Mucosa of gallbladder (tissue), 1 donor: Measurements from ENCODE around the gene PAN3. TPM values are rescaled to one million over a fixed set of nuclear protein-coding genes. Genes with fewer than 3 reads are reported as not detected.

ENCODE experiments used
- DNase-seq: peaks from one replicate; pipeline ENCODE4 v3.0.0-alpha.2; 2020; ENCODE audit warnings: low spot score
- total RNA-seq: library from RNA; stranded (reverse); gene quantifications from one replicate; pipeline ENCODE4 v1.2.1, GENCODE V29; 2021
- donor health status: DM: no; HTN: no; CAD: no.

PAN3 gene
- total RNA-seq, 1 donor from 2014 or later = 36.1 TPM

DNA sequence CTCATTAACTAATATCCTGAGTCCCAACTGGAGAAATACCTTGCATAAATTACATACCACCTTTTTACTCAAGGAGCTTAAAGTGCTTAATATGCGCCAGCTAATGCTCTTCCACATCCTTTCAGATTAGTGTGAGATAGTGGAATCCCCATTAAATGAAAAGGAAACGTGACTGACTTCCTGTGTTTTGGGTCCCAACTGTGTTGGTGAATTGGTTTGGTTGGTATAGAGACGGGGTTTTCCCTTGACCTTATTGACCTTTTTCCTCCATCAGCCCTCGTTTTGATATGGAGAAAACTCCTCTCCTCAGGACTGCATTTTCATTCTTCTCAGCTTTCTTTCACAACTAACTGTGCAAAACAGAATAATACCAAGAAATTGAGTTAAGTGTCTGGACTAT, 163.5 kb downstream of the PAN3 start:
- DNase-seq = no peak

DNA sequence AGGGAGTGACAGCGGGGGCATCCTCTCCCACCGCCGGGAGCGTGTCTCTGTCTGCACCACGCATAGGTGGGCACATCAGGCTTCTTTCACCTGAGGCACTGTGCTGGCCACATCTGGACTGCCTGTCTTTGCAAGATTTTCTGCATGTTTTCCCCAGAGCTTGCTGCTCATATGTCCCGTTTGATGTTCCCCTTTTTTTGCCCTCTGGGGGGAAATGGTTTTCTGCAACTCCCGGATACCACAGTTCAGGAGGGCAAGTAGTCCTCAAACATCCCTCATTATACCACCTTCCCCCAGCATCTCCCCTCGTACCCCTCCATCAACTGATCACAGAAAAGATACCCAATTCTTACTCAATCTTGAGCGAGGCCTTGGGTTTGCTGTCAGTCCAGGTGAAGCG, 168.0 kb downstream of the PAN3 start:
- DNase-seq = no peak

DNA sequence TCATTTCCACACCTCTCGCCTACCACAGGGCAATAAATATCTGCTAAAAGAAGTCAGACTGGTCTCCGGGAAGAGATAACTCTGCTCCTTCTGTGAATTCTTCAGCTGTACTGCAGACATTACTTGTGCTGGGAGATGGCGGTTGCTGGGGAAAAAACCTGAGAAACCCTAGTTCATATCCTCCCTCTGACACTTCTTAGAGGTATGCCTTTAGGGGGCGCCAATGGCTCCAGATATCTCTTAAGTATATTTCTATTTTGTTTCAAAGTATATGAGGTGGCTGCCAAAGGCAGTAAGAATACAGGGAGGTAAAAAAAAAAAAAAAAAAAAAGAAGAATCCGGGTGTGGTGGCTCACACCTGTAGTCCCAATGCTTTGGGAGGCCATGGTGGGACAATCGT, 175.2 kb downstream of the PAN3 start:
- DNase-seq = no peak

DNA sequence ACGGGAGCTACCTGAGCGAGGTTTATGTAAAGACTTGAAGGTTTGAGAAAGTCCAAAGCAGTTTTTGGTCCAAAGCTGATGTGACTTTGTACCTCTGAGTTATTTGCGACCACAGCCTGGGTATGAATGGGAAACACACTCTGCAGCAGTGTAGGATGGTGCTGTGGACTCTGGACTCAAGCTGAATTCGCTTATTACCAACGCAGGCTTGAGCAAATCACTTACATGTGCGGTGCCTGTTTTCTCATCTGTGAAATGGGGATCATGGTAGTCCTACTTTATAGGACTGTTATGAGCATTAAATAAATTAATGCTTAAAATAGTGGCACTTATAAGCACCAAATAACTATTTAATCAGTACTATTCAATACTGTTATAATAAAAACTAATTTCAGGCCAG, 176.5 kb downstream of the PAN3 start:
- no peak for DNase-seq

DNA sequence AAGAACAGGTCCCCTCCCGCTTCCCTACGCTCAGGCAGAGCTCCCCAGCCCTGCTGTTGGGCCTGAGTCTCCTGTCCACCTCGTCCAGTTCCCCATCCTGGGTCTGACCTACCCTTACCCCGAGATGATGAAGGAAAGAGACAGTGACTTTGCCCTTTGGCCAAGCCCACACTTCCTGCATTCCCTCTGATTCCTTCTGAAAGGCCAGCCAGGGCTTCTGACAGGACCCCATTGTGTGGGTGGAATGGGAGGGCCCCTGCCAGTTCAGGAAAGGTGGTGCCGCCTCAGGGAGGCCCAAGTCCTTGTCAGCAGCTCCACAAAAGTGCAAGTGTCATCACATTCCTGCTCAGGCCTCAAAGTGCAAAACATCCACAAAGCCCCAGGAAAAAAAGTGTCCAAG, 177.8 kb downstream of the PAN3 start:
- no peak for DNase-seq

DNA sequence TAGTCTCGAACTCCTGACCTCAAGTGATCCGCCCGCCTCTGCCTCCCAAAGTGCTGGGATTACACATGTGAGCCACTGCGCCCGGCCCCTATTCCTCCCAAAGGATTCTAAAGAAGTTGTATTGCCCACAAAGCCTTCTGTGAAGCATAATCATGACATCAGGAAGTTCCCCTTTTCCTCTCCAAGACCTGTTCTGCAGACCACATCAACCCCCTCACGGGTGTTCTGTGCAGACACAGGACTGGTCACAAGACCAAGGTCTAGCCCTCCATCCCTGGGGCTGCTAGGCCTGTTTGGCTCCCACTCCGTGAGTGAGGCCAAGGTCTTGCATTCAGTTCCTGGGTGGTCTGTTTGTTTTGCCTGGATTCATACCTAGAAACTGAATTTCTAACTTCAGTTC, 178.5 kb downstream of the PAN3 start:
- DNase-seq = no peak

DNA sequence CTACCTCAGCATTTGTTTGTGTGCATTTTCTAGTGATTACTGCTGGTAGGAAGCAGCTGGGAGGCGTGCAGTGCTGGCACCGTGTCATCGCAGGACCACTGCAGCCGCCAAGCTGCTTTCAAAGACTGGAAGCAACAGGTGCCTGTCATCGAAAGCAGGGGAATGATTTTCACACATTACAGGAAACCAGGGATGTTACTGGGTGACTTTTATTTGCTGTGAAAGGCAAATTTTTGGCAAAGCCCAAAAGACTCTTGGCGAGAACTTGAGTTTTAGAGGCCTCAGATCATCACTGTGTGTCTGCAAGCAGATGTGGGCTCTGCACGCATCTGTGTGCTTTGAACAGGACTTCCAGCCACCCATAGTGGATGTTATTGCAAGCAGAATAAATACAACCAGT, 180.2 kb downstream of the PAN3 start:
- no peak for DNase-seq

DNA sequence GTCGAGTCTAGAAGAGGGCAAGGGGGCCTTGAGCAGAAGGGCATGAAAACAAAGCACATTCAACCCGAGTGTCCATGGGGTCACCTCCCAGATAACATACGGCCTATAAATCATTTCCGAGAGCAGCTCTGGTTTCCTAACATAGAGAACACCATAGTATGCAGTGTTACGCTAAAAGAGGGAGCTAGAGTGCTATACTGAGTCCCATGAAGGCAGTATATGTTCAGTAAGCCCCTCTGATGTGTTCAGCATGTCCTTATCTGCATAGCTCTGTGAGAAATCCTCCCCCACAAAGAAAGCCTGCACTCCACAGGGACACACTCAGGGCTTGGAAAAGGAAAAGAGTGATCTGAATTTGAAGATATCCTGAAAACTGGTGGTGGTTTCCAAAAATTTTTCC, 181.2 kb downstream of the PAN3 start:
- no peak for DNase-seq

DNA sequence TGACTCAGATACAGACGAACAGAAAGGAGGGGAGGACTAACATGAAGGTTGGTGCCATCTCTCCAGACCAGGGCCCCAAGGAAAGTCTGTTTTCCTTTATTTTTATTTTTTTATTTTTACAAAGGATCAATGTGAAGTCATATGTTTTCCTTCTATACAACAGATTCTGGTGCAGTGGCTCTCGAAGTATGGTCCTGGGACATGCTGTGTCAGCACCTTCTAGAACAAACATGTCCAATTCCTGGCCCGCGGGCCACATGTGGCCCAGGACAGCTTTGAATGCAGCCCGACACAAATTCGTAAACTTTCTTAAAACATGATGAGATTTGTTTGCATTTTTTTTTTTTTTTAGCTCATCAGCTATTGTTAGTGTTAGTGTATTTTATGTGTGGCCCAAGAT, 181.9 kb downstream of the PAN3 start:
- no peak for DNase-seq

DNA sequence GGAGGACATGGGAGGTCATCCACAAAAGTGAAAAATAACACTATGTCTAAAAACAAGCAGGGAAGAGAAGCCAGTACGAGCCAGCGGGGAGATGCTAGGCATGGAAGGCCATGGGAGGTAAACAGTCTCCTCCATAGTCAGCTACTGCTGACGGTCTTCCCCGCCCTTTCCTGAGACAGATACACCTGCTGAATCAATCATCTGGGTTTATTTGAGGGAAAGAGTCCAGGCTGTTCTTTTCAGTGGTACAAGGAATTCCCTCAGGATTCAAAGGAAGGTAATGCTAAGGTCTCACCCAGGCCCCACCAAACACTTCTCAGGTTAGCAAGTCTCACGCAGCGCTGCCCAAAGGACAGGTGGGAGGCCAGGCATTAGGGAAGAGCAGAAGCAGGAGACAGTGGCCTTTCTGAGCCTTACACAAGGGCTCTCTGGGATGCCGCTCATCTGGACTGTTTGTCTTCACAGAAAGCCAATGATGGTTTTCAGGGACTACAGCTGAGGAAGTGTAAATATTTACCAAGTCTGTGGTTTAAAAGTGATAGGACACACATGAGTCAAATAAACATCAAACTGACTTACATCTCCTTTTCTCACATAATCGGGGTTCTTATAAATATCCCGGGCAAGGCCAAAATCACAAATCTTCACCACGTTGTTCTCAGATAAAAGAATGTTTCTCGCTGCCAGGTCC, 182.7 kb downstream of the PAN3 start:
- no peak for DNase-seq

DNA sequence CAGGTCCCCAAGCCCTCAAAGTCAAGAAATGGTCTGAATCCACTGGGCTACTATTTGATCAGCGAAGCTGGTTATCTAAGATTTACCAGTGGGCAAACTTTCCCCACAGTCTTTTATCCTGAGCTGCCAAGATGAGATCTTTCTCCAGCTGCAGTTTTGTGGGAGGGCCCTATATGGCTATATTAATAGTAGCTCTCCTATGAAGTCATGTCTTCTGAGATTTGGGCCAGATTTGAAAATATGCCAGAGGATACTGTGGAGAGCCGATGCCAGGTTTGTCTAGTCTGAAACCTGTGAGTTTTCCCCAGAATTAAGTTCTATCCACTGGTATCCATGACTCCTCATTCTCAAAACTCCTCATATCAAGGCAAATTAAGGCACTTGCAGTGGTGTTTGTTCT, 183.4 kb downstream of the PAN3 start:
- DNase-seq = no peak

DNA sequence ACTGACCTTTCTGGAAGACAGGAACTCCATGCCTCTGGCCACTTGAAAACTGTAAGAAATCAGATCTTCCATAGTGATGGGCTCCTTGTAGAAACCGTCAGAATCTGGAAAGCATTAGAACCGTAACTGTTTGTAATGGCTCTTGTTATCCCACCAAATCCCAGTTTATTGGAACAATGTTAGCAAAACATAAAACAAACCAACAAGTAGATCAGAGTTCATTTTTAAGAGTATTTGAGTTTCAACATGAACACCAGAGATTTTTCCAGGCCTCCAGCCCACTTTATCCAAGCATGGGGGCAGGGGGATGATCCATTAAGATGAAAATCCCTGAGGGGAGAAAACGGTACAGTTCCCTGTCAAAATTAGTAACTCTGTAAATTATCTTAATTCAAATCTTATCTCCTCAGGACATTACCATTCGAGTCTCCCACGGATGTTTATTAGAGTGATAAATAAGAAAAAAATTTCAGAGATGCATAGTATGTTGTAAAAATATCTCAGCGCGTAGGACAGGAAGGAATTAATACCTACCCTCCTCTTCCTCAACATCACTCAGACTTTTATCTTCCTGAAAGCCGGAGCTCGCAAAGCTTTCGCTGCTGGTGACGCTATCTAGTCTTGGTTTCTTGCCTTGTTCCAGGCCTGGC, 184.0 kb downstream of the PAN3 start:
- DNase-seq = no peak

DNA sequence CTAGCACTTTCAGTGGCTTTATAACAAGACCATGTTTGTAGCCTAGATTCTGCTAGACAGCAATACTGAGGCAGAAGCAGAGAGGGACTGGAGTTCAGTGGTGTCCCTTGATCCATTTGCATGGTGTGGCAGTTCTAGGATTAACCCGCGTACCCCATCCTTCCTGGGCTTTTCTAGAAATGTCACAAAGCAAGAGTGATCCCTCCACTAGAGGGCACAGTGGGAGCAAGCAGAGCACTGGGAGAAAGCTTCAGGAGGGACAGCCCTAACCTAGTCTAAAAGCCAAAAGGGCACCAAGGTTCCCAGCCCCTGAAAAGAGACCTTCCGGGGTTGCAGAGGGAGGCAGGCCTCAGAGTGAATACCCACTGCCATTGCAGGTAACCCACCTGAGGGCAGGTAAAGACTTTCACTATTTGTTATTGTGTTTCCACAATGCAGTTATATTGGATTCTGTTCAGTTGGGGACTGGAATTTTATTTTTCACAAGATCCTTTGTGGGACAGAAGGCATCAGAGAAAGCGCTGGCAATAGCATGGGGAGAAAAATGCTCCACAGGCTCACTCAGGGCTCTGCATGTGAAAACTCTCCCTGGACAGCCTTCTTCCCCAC, 185.9 kb downstream of the PAN3 start:
- DNase-seq = peak; percentile 59

DNA sequence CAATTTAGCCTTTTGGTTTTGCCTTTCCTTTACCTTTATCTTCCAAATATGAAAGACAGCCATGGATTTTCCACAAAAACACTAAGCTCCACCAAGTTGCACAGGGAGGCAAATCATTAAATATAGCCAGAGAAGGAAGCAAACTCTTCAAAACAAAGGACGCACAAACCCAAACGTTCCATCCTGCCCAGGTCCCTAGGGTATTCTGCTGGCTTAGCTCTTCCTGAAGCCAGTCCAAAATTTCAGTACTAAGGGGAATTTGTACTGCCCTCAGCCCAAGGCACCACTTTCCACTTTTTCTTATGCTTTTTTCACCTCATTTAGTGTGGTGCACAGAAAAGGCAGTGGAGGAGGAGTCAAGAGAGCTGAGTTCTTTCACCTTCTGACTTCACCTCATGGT, 186.7 kb downstream of the PAN3 start:
- no peak for DNase-seq

DNA sequence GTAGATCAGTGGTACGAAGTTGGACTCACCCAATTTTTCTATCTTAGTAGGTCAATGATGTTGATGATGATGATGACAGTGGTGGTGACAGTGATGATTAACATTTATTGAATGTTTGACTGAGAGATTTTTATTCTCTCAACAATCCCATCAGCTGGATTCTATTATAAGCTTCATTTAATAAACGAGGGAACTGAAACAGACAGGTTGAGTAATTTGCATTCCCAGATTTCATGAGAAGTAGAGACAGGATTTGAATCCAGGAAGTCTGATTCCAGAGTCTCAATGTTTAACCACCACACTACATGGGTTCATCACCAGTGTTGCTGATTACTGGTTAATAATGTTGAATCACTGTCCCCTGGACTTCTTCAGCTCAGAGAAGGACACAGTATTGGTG, 187.7 kb downstream of the PAN3 start:
- DNase-seq = no peak

DNA sequence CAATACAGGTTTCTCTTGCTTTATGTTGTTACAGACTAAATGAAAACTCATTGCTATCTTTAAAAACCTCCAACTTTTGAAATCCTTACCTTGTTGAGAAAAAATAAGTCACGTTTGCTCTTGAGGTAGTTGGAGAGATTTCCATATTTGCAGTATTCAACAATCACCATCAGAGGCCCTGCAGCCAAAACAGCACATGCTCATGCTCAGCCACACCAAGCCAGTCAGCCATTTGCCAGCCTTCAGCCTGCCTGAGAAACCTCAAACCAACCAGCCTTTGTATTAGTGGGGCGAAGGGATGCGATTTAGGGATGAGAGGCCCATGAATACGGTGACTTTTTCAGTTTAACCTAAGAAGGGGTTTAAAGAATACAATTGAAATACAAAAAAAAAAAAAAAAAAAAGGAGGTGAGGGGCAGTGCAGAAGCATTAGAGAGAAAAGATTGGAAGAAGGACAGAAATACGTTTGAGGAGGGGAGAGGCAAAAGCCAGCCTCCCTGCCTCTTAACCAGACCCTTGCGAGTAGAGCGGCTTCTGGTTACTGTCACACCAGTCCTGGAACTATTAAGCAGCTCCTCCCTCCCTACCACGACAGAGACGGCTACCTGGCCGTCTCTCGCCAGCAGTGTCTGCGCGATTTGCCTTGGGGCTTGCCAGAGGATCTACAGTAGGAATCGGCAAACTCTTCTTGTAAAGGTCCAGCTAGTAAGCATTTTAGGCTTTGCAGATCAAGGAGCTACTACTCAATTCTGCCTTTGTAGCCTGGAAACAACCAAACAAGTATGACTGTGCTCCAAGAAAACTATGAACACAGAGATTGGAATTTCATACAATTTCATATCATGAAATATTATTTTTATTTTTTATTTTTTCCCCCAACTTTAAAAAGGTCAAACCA, 189.3 kb downstream of the PAN3 start:
- DNase-seq = no peak

DNA sequence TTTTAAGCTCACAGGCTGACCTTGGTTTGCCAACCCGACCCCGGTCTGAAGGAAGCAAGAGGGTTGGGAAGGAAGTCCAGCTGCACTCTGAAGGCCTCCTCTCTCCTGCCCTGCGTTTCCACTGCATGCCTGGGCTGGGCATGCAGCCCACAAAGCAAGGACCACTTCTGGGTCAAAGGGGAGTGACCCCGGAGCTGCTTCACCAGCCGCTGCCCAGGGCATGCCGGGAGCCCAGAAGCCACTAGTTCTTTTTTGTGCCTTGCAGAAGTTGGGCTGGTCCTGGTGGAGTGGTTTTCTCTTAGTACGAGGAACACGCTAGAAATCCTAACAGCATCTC, 189.9 kb downstream of the PAN3 start:
- no peak for DNase-seq

DNA sequence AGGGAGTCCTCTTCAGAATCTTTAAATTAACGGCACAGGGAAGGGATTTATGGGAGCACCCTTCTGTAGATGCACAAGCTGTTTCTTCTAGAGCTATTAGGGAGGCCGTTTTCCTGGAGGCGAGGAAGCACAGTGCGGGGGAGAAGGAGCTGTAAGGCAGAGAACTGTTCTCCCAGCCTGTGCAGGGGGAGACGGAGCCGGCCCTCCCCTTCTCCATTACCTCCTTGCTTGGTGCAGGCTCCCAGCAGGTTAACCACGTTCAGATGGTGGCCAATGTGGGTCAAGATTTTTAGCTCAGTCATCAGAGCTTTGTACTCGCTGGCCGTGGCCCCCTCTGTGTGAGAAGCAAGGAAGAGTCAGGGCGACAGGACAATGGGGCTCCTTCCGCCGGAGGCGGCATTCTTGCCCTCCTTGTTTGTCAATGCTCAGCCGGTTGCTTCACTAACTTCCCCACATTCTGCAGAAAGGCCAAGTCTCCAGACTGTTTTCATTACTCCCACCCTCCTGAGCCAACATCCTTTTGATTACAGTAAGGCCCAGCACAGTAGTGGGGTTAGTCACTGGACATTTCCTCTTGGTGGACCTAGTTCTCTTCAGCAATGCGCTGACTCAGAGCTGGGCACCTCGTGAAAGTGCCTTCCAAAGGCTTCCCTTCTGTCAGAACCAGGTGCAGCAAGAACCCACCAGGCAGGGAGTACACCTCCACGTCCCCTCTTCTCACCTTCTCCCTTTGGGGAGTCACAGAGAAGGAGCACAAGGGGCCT, 191.2 kb downstream of the PAN3 start:
- no peak for DNase-seq

DNA sequence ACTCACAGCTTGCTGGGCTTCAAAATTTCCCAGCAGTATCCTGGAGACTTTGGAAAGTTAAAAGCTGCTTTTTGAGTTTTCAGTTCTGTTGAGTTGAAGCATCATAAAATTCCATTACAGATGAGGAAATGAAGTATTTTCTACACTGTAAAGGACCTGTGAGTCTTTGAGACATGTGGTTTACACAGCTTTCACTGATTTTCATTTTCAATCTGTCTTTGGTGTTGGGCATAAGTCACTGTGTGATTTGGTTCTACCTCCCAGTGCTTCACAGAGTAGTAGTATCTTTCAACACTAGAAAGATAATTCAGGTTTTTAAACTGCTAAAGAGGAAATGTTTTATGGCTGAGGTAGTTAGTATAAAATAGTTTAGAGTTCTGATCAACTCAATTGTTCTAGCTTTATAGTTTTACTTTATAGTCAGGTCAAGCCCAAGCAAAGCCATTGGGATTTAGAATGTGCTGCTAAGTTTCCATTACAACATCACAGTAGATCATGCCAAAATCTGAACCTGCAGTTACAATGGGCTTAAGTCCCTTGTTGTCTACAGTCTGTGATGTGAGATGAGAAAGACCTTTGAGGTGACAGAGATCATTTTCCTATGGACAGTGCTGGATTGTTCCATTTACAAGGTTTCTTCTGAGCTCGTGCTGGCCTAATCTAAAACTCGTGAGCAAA, 195.0 kb downstream of the PAN3 start:
- no peak for DNase-seq

DNA sequence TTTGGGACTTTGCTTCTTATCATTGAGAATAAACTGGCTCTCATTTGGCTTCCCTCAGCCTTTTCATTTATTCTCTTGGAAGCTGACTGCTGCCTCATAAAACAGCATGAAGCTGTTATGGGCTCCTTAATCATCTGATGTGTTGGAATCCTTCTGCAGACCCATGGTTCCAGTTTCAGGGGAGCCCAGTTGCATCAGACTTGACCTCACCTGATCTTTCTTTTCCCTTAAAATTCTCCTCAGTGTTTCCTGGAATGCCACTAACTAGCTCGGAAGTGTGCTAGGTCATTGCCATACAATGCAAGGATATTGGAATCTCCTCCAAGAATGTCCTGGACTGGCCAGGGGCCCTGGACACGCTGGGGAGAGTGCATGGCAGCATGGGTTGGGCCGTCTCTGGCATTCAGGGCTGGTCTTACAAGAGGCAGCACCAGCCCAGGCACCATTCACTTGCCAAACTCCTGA, 197.9 kb downstream of the PAN3 start:
- no peak for DNase-seq
